ENCODE results near the gene FLNB.

DNA sequence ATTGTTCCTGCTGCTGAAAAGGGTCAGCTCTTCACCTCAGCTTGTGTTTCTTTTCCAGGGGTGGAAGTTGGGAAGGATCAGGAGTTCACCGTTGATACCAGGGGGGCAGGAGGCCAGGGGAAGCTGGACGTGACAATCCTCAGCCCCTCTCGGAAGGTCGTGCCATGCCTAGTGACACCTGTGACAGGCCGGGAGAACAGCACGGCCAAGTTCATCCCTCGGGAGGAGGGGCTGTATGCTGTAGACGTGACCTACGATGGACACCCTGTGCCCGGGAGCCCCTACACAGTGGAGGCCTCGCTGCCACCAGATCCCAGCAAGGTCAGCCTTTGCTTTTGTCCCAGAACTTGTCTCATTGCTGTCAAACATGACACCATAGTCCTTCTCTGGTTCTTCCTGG, 113.0 kb downstream of the FLNB start:
- TF ChIP-seq, protein P1, sequence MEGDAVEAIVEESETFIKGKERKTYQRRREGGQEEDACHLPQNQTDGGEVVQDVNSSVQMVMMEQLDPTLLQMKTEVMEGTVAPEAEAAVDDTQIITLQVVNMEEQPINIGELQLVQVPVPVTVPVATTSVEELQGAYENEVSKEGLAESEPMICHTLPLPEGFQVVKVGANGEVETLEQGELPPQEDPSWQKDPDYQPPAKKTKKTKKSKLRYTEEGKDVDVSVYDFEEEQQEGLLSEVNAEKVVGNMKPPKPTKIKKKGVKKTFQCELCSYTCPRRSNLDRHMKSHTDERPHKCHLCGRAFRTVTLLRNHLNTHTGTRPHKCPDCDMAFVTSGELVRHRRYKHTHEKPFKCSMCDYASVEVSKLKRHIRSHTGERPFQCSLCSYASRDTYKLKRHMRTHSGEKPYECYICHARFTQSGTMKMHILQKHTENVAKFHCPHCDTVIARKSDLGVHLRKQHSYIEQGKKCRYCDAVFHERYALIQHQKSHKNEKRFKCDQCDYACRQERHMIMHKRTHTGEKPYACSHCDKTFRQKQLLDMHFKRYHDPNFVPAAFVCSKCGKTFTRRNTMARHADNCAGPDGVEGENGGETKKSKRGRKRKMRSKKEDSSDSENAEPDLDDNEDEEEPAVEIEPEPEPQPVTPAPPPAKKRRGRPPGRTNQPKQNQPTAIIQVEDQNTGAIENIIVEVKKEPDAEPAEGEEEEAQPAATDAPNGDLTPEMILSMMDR (IDR thresholded peaks at IDR 0.05) = no peak
- no peak for TF ChIP-seq POLR2AphosphoS5 (IDR thresholded peaks at IDR 0.05)

Measured in prostate gland (tissue), 2 donors.